ENCODE results near the gene SYNJ1.
"Not testable (repeated sequence)": the region's sequence is repeated elsewhere in the genome, so short reads cannot be mapped to it uniquely, and the experiment has no call there.

SYNJ1 gene

GRCh38 chr21:32733990-32734613 is 6.3 kb upstream of the SYNJ1 start:
- DNase-seq: no peak

DNA sequence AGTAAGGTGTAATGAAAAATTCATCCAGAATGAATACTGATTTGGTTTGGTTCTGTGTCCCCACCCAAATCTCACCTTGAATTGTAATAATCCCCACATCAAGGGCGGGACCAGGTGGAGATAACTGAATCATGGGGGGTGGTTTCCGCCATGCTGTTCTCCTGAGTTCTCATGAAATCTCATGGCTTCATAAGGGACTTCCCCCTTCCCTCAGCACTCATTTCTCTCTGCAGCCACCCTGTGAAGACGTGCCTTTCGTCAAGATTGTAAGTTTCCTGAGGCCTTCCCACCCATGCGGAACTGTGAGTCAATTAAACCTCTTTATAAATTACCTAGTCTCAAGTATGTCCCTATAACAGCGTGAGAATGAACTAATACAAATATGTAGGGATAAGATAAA is 5.5 kb upstream of the SYNJ1 start:
- no peak for DNase-seq

- no peak for DNase-seq
Observed at GRCh38 chr21:32732544-32732943, 4.7 kb upstream of the SYNJ1 start.

DNA sequence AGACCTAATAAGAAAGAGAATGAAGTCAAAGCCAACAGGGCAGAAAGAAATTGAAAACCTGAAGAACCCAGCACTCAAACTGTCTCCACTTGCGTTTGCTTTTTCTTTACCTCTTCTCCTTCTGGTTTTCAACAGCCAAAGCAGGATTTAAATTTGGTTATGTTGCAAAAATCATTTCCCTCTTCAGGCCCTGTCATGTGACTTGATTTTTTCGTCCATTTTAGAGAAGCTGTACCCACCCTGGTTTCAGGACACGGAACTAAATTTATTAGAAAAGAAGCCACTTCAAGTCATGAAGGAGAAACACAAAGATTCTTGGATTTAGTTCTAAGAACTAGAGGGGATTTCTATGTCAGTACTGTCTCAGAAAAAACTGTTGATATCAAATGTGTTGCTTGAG is 1.0 kb upstream of the SYNJ1 start:
- peak; percentile 61 to 74 for DNase-seq

DNA sequence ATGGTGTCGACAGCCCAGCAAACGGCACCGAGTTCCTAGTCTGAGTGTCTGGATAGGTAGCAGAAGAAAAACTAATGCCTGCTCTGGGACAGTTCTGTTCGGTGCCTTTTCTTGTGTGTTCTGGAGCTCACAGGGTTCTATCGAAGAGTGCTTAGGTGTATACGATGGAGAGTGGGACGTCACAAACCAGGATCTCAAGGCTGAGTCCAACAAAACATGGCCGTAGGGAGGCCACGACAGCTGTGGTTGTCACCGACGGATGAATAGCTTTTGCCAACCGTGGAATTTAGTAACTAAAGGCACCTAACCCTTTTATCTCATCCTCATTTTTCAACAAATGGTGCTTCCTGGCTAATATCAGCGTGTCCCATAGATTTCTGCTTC is 635 bp upstream of the SYNJ1 start:
- DNase-seq: no peak

DNA sequence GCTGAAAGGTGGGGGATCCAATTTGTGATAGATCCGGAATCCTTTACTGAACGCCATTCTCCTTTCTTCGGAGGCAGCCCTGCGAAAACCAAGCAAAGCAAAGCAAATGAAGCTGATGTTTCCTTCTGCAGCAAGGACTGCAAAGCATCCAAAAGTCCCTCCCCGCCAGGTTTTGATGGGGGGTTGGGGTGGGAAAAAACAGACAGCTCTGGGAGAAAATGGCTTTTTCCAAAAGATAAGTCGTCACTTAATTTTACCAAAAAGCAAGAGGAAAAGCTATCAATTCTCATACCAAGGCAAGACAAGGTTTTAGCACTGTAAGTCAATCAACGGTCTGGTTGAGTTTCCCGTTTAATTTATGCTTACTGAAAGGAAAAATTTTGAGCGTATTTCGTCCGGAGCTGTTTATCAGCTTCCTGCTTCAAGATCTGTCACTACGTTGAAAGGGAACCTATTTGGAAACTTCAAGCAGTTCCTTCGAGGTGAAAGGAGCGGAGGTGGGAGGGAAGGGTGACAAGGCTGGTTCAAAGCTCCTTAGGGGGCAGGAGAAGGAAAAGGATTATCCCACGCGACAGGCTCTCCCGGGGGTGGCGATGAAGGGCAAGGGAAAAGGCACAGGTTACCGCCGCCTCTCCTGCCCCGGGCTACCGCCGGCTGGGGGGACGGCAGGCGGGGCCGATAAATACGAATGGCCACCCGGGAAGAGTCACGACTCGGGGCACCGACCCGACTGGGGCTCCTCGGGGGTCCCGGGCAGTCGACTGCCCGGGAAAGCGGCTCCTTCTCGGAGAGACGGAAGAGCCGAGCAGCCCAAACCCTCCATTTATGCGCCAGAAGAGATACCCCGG is 750 bp downstream of the SYNJ1 start:
- peak; percentile 87 to 91 for DNase-seq

DNA sequence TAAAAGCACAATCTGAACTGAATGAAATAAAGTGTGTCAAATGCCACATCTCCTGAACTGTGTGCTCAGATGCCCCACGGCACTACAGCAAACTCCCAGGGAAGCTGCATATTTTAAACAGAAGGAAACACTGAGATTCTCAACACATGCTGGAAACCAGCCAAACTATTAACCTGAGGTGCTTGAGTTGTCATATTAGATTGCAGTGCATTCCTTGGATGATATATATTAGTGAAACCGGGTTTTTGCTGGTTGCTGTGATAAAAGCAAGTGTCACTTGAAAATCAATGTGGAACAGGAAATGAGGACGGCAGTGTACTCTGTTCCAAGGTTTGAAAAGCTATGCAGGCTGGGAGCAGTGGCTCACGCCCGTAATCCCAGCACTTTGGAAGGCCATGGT is 8.7 kb downstream of the SYNJ1 start:
- DNase-seq: no peak

DNA sequence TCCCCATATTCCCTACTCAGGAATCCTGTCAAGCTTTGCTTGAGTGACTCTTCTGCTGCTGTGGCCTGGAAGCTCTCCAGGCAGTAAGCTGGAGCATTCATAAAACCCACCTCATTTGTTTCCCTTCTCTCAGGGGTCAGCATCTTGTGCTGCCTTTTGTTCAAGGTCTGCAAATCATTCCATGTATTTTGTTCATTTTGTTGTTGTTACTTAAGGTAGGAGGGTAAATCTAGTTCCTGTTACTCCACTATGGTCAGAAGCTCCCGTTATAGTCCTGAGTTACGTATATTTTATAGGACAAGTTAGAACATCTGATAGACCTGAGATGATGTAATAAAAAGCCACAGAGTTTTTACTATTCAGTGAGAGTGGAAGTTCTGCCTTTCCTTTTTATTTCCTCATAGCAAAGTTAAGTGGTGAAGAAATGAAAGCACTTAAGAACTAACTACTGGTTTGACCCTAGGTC is 9.9 kb downstream of the SYNJ1 start:
- peak; percentile 24 to 87 for DNase-seq

- no peak for DNase-seq
Observed at GRCh38 chr21:32716486-32716885, 11.3 kb downstream of the SYNJ1 start.

- DNase-seq: no peak
Observed at GRCh38 chr21:32713726-32714125, 14.1 kb downstream of the SYNJ1 start.

DNA sequence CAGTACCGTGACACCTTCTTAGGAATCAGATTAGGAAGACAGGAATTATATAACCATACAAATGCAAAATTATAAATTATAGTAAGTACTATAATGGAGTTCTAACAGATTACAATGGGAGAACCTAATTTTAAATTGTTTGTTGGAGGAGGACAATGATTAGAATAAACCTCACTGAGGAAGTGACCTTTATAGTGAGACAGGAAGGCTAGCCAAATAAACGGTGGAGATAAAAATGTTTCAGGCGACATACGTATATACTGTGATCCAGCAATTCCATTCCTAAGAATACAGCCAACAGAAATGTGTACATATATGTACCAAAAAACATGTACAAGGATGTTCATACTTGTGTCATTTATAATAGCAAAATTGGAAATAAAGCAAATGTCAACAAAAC is 15.2 kb downstream of the SYNJ1 start:
- DNase-seq: no peak

GRCh38 chr21:32712043-32712442 is 15.8 kb downstream of the SYNJ1 start:
- DNase-seq: no peak

DNA sequence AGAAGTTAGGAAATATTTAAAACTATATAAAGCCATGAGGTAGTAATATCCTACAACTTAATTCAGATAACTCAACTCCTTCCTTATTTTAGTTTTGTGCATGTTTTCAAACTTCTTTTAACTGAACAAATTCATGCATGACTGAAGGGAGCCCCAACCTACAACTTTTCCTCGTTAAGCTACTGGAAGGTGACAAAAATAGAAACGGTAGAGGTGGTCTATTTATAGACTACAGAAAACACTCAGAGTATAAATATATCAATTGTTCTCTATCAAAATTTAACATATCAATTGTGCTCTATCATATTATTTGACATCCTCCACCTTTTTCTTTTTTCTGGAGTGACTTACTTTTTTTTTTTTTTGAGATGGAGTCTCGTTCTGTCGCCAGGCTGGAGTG is 16.8 kb downstream of the SYNJ1 start:
- no peak for DNase-seq

GRCh38 chr21:32710069-32710784 is 17.6 kb downstream of the SYNJ1 start:
- DNase-seq: no peak

DNA sequence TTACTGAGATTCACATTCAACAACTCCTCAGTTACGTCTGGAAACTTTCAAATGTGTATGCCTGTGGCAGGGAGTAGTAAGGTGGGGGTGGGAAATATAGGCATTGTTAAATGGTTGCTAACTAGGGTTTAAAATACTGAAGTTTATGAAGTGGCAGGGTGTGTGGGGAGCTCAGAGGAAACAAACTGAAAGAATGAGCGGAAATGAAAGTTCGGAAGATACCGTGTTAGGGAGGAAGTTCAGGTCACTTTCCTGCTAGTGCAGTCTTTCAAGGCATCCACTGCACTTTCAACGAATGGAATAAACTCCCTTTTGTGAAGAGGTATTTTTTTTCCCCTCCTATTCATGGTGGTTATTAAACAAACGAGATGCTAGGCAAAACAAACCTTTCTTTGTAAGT is 19.7 kb downstream of the SYNJ1 start:
- DNase-seq: no peak

- no peak for DNase-seq
Observed at GRCh38 chr21:32705901-32706300, 21.9 kb downstream of the SYNJ1 start.

DNA sequence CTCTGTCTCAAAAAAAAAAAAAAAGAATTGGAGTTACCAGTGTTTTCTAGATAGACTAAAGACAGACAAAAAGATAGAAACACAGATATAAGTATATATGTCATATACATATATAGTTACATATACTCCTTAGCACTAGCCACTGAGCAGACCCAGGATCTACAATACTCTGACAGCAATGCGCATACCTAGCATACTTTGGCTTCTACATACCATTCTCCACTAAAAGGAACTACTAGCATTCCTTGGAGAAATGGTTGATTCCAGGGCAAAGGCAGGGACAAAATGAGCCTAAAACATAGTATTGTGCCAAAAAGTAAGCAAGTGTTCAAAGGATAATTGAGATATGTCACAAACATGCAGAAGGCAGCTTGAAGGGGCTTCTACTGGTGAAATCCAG is 22.7 kb downstream of the SYNJ1 start:
- no peak for DNase-seq

DNA sequence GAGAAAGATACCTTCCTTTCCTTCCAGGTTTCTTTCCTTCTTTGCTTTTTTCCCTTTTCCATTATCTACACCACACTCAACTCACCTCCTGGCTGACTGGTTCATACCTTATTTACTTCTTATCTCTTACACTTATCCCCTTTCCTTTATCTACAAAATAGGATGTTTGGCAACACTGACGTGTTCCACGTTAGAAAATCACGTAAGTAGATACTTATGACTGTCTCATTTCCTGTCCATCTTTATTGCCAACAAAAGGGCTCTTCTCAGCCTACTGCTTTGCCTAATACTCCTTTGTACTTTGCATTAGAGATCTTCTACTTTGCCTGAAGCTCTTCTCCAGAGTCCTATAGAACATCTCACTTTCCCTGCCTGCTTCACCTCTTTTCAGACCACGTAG is 25.1 kb downstream of the SYNJ1 start:
- DNase-seq: no peak

DNA sequence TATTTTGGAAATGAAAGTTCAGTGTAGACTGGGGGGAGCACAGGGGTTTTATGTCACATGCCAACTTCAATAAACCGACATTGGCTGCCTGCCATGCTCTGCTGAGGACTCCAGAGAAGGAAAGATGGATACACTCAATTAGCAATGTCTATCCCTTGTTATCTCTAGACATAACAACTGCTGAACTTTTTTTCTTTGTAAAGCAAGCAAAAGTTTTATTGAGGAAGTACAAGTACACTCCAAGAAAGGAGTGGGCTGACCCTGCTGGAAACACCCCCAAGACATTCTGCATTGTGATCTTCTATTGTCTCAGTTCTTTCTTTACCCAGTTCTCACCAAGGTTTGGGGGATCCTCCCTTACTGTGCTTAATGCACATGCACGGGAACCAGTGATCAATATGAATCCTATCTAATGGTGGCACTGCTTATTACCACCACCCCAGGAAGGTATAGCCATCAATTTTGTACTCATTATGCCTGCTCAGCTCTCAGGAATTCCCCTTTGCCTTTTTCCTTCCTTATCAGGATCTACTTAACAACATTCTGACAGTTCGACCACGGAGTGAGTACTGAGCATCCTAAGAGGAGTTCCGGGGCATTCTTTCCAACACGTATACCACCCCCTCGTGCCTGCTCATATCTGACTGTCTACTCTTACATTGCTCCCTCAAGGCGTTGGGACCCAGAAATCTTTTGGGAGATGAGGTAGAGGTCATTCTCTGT is 28.7 kb downstream of the SYNJ1 start:
- peak in 1 of 2 donors; percentile 16 for DNase-seq

DNA sequence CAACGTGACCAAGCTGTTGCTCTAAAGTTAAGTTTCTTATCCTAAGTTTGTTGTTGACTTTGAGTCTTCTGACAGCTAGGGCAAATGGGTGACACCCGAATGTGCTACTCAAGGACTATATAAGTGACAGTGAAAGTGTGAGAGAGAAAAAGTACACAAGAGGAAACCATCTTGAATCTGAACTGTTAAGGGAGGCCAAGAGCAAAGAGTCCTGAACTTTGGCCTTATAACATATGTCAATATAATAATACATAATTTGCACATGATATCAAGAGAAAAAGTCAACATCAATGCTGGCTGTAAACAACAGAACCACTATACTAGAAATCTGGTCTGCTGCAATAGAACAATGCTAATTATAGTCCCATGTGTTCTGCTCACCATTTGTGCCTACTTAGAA is 29.5 kb downstream of the SYNJ1 start:
- DNase-seq: no peak

DNA sequence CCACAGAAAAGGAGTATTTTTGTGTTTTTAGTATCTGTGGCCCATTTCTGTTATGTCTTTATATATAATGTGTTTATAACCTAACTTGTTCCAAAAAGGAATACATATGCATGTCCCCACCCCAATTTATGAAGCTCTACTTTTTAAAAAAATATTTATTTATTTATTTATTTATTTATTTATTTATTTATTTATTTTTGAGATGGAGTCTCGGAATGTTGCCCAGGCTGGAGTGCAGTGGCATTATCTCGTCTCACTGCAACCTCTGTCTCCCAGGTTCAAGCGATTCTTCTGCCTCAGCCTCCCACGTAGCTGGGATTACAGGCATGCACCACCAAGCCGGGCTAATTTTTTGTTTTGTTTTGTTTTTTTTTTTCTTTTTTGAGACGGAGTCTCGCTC is 32.3 kb downstream of the SYNJ1 start:
- DNase-seq: not testable (repeated sequence)

DNA sequence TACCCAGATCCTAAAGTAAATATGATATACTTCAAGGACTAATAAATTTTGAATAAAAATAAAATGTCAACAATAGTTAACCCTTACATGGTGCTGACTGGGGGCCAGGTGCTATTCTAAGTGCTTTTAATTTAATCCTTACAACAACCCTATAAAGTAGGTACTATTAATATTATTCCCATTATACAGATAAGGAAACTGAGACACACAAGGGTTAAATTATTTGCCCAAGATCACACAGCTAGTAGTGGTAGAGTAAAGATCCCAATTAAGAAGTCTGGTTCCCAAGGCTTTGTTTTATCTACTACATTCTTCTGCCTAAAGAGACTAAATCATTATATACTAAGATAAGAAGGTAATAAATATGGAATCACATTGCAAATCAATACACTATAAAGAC is 34.2 kb downstream of the SYNJ1 start:
- DNase-seq: no peak

- no peak for DNase-seq
Observed at GRCh38 chr21:32690085-32690484, 37.7 kb downstream of the SYNJ1 start.

All from inflammatory macrophage (primary cell).